PC-3 (cell line): ENCODE measurements around the gene A4GALT. TPM values are rescaled to one million over a fixed set of nuclear protein-coding genes. Genes with fewer than 3 reads are reported as not detected.
"Not testable (repeated sequence)": the region's sequence is repeated elsewhere in the genome, so short reads cannot be mapped to it uniquely, and the experiment has no call there.

ENCODE experiments used
- ATAC-seq: fragments of 200-7000 bp; cut with Tn5 transposase; 2 replicates; pipeline ENCODE4 v1.9.1; 2020; ENCODE audit warnings: mild to moderate bottlenecking, moderate library complexity
- BruUV-seq: library from RNA; stranded (reverse); fragments of 400-500 nt; replicated peaks from 2 replicates; lab custom pipeline; 2021; lab: Mats Ljungman, UMichigan
- CTCF ChIA-PET: fragments of 300-600 bp; sonication (Branson Sonifier 250); formaldehyde crosslinking; loops from one replicate; lab custom pipeline; 2022; ENCODE audit warnings: antibody characterized with exemption; lab: Charles Lee
- POLR2A ChIA-PET: fragments of 300-600 bp; sonication (Branson Sonifier 250); formaldehyde crosslinking; loops from one replicate; lab custom pipeline; 2022; ENCODE audit warnings: antibody characterized with exemption; ENCODE audit not compliant: unreplicated experiment; lab: Charles Lee
- DNase-seq: peaks from one replicate; pipeline ENCODE4 v3.0.0-alpha.2; 2015
- H2AFZ ChIP-seq: fragments of 300-600 bp; sonication (generic); 2 replicates; pipeline ENCODE4 v1.6.0; 2016; ENCODE audit warnings: antibody characterized with exemption, low read length
- H3F3A ChIP-seq: fragments of 300-600 bp; sonication (generic); one replicate; pipeline ENCODE4 v1.6.0; 2017; ENCODE audit warnings: antibody characterized with exemption, low read length, control low read depth, mild to moderate bottlenecking; ENCODE audit not compliant: unreplicated experiment
- H3K27ac ChIP-seq: fragments of 300-600 bp; sonication (generic); 2 replicates; pipeline ENCODE4 v1.5.1; 2016; ENCODE audit warnings: mild to moderate bottlenecking, low read length
- H3K27me3 ChIP-seq: fragments of 300-600 bp; sonication (generic); 2 replicates; pipeline ENCODE4 v1.6.1; 2016; ENCODE audit warnings: low read length, mixed read lengths
- H3K36me3 ChIP-seq: fragments of 300-600 bp; sonication (generic); 2 replicates; pipeline ENCODE4 v1.6.1; 2016; ENCODE audit warnings: low read depth, mixed run types, low read length, mixed read lengths
- H3K4me1 ChIP-seq: fragments of 300-600 bp; sonication (generic); 2 replicates; pipeline ENCODE4 v1.5.1; 2016; ENCODE audit warnings: low read length; ENCODE audit not compliant: insufficient read depth
- H3K4me2 ChIP-seq: fragments of 300-600 bp; sonication (generic); 2 replicates; pipeline ENCODE4 v1.6.0; 2016; ENCODE audit warnings: low read length
- H3K4me3 ChIP-seq: fragments of 300-600 bp; sonication (generic); 2 replicates; pipeline ENCODE4 v1.5.1; 2016; ENCODE audit warnings: mild to moderate bottlenecking, low read length, mixed read lengths
- H3K79me2 ChIP-seq: fragments of 300-600 bp; sonication (generic); 2 replicates; pipeline ENCODE4 v1.6.1; 2017; ENCODE audit warnings: low read length, mixed read lengths
- H3K9ac ChIP-seq: fragments of 300-600 bp; sonication (generic); 2 replicates; pipeline ENCODE4 v1.6.0; 2016; ENCODE audit warnings: mild to moderate bottlenecking, low read length
- H3K9me2 ChIP-seq: fragments of 300-600 bp; sonication (generic); replicated peaks from 2 replicates; pipeline ENCODE4 v1.6.1; 2016; ENCODE audit warnings: mixed run types, low read length, mixed read lengths
- H3K9me3 ChIP-seq: fragments of 300-600 bp; sonication (generic); 2 replicates; pipeline ENCODE4 v1.6.1; 2016; ENCODE audit warnings: low read length, mixed read lengths
- H4K20me1 ChIP-seq: fragments of 300-600 bp; sonication (generic); 2 replicates; pipeline ENCODE4 v1.6.1; 2016; ENCODE audit warnings: low read length, mixed read lengths
- EZH2 ChIP-seq: fragments of 300-600 bp; sonication (generic); IDR thresholded peaks from one replicate; pipeline ENCODE4 v1.6.1; 2017; ENCODE audit warnings: antibody characterized with exemption, mild to moderate bottlenecking, low read length; ENCODE audit not compliant: unreplicated experiment
- EZH2phosphoT487 ChIP-seq: fragments of 300-600 bp; sonication (generic); IDR thresholded peaks from 2 replicates; pipeline ENCODE4 v1.6.1; 2018; ENCODE audit warnings: mild to moderate bottlenecking, antibody characterized with exemption, low read length, borderline replicate concordance
- intact Hi-C: fragments of 100-400 bp; cut with micrococcal nuclease; formaldehyde crosslinking; loops from 2 replicates; pipeline ENCODE4 v1.9.0; 2023
- total RNA-seq: library from RNA; depleted of rRNA; stranded (reverse); fragments of >200 nt; gene quantifications from 2 replicates; pipeline ENCODE4 v1.2.3, GENCODE V29; 2014
- TF ChIP-seq, protein P1 (sequence below): fragments of 300-600 bp; sonication (generic); conservative IDR thresholded peaks from 2 replicates; pipeline ENCODE4 v1.5.1; 2017; ENCODE audit warnings: antibody characterized with exemption, low read depth, mild to moderate bottlenecking, low read length

A4GALT gene
- total RNA-seq, 1 experiment from 2014 or later: 3.2 TPM

DNA sequence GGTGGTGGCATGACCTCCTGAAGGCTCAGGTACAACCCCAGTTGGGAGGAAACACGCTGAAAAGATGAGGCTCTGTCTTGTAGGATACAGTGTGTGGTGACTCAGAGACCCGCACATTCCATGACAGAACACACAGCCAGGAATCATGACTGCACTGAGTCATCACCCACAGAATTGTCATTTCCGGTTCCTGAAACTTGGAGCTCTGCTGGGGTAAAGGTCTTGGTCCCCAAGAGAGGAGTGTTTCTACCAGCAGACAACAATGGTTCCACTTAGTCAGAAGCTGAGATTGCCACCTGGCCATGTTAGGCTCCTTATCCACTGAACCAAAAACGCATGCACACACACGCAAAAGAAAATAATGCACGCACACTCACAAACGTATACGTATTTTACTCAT, 40.0 kb downstream of the A4GALT start:
- Histone ChIP-seq H4K20me1 (no peaks in the 10 kb centered on the region), H3K9ac (peak overlapping the region; percentile 63), H3K79me2 (no peaks in the 10 kb centered on the region), H3K36me3 (no peaks in the 10 kb centered on the region), H3F3A (no peaks in the 10 kb centered on the region), H3K9me3 (no peaks in the 10 kb centered on the region), H3K9me2 (no peaks in the 10 kb centered on the region), H2AFZ (peak overlapping the region; percentile 43; the same call in 1 of the 2 replicates), H3K4me2 (peak overlapping the region; percentile 72), H3K4me1 (peaks cover 10% of the 10 kb centered on the region), H3K27me3 (no peaks in the 10 kb centered on the region), H3K4me3 (no peak overlapping the region), H3K27ac (peak overlapping the region; percentile 92)
- intact Hi-C loops: no loop called here
- CTCF ChIA-PET: no interaction called here
- BruUV-seq: no TSS peak
- POLR2A ChIA-PET: interaction anchor here (0.6 to 0.7 kb wide), 2 partner anchors 34 to 1132 kb away, joined by 3 to 7 read pairs; partner anchors contain the start of gene EFCAB6
- ATAC-seq (peak; percentile 99), DNase-seq (peak; percentile 96)
- TF ChIP-seq, protein P1, sequence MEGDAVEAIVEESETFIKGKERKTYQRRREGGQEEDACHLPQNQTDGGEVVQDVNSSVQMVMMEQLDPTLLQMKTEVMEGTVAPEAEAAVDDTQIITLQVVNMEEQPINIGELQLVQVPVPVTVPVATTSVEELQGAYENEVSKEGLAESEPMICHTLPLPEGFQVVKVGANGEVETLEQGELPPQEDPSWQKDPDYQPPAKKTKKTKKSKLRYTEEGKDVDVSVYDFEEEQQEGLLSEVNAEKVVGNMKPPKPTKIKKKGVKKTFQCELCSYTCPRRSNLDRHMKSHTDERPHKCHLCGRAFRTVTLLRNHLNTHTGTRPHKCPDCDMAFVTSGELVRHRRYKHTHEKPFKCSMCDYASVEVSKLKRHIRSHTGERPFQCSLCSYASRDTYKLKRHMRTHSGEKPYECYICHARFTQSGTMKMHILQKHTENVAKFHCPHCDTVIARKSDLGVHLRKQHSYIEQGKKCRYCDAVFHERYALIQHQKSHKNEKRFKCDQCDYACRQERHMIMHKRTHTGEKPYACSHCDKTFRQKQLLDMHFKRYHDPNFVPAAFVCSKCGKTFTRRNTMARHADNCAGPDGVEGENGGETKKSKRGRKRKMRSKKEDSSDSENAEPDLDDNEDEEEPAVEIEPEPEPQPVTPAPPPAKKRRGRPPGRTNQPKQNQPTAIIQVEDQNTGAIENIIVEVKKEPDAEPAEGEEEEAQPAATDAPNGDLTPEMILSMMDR: no peak
- TF ChIP-seq EZH2 (no peak), EZH2phosphoT487 (no peak)

- H3K9me3 ChIP-seq: no peaks in the 10 kb centered on the region
- ChIA-PET CTCF (no interaction called here), POLR2A (no interaction called here)
- no peak overlapping the region for H3K4me2 ChIP-seq
- no TSS peak for BruUV-seq
- no peaks in the 10 kb centered on the region for H3K9me2 ChIP-seq
- TF ChIP-seq EZH2phosphoT487 (no peak), EZH2 (no peak)
- TF ChIP-seq, protein P1: no peak
- no peak overlapping the region for H2AFZ ChIP-seq
- H3F3A ChIP-seq: no peaks in the 10 kb centered on the region
- ATAC-seq (no peak), DNase-seq (no peak)
- intact Hi-C loops: no loop called here
- H3K4me3 ChIP-seq: no peak overlapping the region
- no peak overlapping the region for H3K9ac ChIP-seq
- H3K36me3 ChIP-seq: no peaks in the 10 kb centered on the region
- H3K27me3 ChIP-seq: no peaks in the 10 kb centered on the region
- H3K4me1 ChIP-seq: peaks cover 10% of the 10 kb centered on the region
- no peaks in the 10 kb centered on the region for H3K79me2 ChIP-seq
- H3K27ac ChIP-seq: peak overlapping the region; percentile 92
- H4K20me1 ChIP-seq: no peaks in the 10 kb centered on the region
Observed at GRCh38 chr22:42679691-42680090, 41.0 kb downstream of the A4GALT start.

DNA sequence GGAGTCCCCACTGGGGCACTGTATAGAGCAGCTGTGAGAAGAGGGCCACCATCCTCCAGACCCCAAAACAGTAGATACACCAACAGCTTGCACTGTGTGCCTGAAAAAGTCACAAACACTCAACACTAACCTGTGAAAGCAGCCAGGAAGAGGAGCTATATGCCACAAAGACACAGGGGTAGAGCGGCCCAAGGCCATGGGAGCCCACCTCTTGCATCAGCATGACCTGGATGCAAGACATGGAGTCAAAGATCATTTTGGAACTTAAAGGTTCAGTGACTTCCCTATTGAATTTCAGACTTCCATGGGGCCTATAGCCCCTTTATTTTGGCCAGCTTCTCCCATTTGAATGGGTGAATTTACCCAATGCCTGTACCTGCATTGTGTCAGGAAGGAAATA, 41.8 kb downstream of the A4GALT start:
- Histone ChIP-seq H3K9me3 (no peaks in the 10 kb centered on the region), H2AFZ (no peak overlapping the region), H4K20me1 (no peaks in the 10 kb centered on the region), H3F3A (no peaks in the 10 kb centered on the region), H3K36me3 (no peaks in the 10 kb centered on the region), H3K9me2 (no peaks in the 10 kb centered on the region), H3K79me2 (no peaks in the 10 kb centered on the region), H3K27me3 (no peaks in the 10 kb centered on the region), H3K4me3 (no peak overlapping the region), H3K9ac (no peak overlapping the region), H3K4me1 (peaks cover 10% of the 10 kb centered on the region), H3K4me2 (no peak overlapping the region), H3K27ac (no peak overlapping the region)
- no TSS peak for BruUV-seq
- DNase-seq (no peak), ATAC-seq (no peak)
- ChIA-PET CTCF (no interaction called here), POLR2A (no interaction called here)
- intact Hi-C loops: no loop called here
- TF ChIP-seq EZH2phosphoT487 (no peak), EZH2 (no peak)
- TF ChIP-seq, protein P1: no peak

DNA sequence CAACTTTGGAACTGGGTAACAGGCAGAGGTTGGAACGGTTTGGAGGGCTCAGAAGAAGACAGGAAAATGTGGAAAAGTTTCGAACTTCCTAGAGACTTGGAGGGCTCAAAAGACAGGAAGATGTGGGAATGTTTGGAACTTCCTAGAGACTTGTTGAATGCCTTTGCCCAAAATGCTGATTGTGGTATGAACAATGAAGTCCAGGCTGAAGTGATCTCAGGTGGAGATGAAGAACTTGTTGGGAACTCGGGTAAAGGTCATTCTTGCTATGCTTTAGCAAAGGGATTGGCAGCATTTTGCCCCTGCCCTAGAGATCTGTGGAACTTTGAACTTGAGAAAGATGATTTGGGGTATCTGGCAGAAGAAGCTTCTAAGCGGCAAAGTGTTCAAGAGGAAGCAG, 42.7 kb downstream of the A4GALT start:
- ATAC-seq, H2AFZ ChIP-seq, H3K27me3 ChIP-seq, H3F3A ChIP-seq, DNase-seq, H3K4me3 ChIP-seq, CTCF ChIA-PET, H4K20me1 ChIP-seq, H3K4me1 ChIP-seq, H3K27ac ChIP-seq, intact Hi-C loops, H3K4me2 ChIP-seq, H3K36me3 ChIP-seq, H3K79me2 ChIP-seq, BruUV-seq, H3K9ac ChIP-seq, H3K9me3 ChIP-seq, H3K9me2 ChIP-seq, POLR2A ChIA-PET: not testable (repeated sequence)
